ENCODE results near the gene OR51A2.

- TF ChIP-seq CTCF (IDR thresholded peaks at IDR 0.05) (no peak), ZFX (IDR thresholded peaks at IDR 0.05; ENCODE audit: borderline replicate concordance) (no peak)
Measured at GRCh38 chr11:4919250-4919649, 36.3 kb downstream of the OR51A2 start, which contains the start of gene OR51G2.
